Esophagus squamous epithelium (tissue), 5 donors: ENCODE results near the gene MARCHF11. TPM values are rescaled to one million over a fixed set of nuclear protein-coding genes. Genes with fewer than 3 reads are reported as not detected.

ENCODE experiments used
- DNase-seq: peaks from one replicate; lab custom pipeline; 2025; lab: John Stamatoyannopoulos, UW
- H3K27ac ChIP-seq, 4 donors: fragments of 200-600 bp; sonication (generic); one replicate each; pipeline ENCODE4 v1.5.1; 2016 to 2019; ENCODE audit warnings: mild to moderate bottlenecking in 1 of 4
- H3K27me3 ChIP-seq, 4 donors: fragments of 200-600 bp; sonication (generic); 1 replicate in 3 of 4; 2 replicates in 1 of 4; pipeline versions ENCODE4 v1.5.1 to v1.6.0; 2017 to 2021; ENCODE audit warnings: antibody characterized with exemption in 1 of 4
- H3K36me3 ChIP-seq, 3 donors: fragments of 200-600 bp; sonication (generic); one replicate each; pipeline ENCODE4 v1.5.1; 2016 to 2019
- H3K4me1 ChIP-seq, 3 donors: fragments of 200-600 bp; sonication (generic); one replicate each; pipeline ENCODE4 v1.5.1; 2017 to 2019
- H3K4me3 ChIP-seq, 4 donors: fragments of 200-600 bp; sonication (generic); 1 replicate in 3 of 4; 2 replicates in 1 of 4; pipeline ENCODE4 v1.5.1; 2016 to 2019; ENCODE audit warnings: mild to moderate bottlenecking in 2 of 4, moderate library complexity in 1 of 4
- H3K9me3 ChIP-seq, 3 donors: fragments of 200-600 bp; sonication (generic); one replicate each; pipeline ENCODE4 v1.5.1; 2016 to 2019
- POLR2A ChIP-seq, 4 donors: fragments of 450-650 bp; IDR thresholded peaks; one replicate each; pipeline ENCODE4 v1.6.1; 2017; ENCODE audit warnings: antibody characterized with exemption in 4 of 4, mild to moderate bottlenecking in 4 of 4, moderate library complexity in 3 of 4
- WGBS, 2 donors: methylation state at CpG; one replicate each; pipeline ENCODE4 v1.1.5; 2018; 5-methylcytosine and 5-hydroxymethylcytosine counted together
- intact Hi-C: fragments of 100-400 bp; cut with DNase I; formaldehyde crosslinking; loops from one replicate; pipeline ENCODE4 v1.15.0; 2022
- total RNA-seq, 4 donors: library from RNA; depleted of rRNA; stranded (reverse); fragments of >200 nt; gene quantifications; one replicate each; pipeline ENCODE4 v1.1.0, GENCODE V29; 2016
- TF ChIP-seq, protein P1 (sequence below), 6 experiments: fragments of 450-650 bp in 4 of 6; fragments of 200-600 bp in 2 of 6; sonication (generic) in 2 of 6; IDR thresholded peaks; one replicate each; pipeline ENCODE4 v1.5.1; 2016 to 2019; ENCODE audit warnings: antibody characterized with exemption in 6 of 6, mild to moderate bottlenecking in 4 of 6, moderate library complexity in 4 of 6
- donor health status: DM: yes; HTN: yes; CAD: no.

The MARCHF11 gene
- total RNA-seq, 4 donors from 2014 or later: not detected

- no peaks in the 10 kb centered on the region for H3K9me3 ChIP-seq
- TF ChIP-seq, protein P1, sequence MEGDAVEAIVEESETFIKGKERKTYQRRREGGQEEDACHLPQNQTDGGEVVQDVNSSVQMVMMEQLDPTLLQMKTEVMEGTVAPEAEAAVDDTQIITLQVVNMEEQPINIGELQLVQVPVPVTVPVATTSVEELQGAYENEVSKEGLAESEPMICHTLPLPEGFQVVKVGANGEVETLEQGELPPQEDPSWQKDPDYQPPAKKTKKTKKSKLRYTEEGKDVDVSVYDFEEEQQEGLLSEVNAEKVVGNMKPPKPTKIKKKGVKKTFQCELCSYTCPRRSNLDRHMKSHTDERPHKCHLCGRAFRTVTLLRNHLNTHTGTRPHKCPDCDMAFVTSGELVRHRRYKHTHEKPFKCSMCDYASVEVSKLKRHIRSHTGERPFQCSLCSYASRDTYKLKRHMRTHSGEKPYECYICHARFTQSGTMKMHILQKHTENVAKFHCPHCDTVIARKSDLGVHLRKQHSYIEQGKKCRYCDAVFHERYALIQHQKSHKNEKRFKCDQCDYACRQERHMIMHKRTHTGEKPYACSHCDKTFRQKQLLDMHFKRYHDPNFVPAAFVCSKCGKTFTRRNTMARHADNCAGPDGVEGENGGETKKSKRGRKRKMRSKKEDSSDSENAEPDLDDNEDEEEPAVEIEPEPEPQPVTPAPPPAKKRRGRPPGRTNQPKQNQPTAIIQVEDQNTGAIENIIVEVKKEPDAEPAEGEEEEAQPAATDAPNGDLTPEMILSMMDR (IDR thresholded peaks at IDR 0.05): no peak
- no peak for TF ChIP-seq POLR2A (IDR thresholded peaks at IDR 0.05)
- H3K27ac ChIP-seq: no peak overlapping the region
- intact Hi-C loops: no loop called here
- 76 to 81% methylated on average over 2 of the region's 2 CpGs for WGBS, 2 donors
- H3K36me3 ChIP-seq: no peaks in the 10 kb centered on the region
- no peaks in the 10 kb centered on the region for H3K4me1 ChIP-seq
- no peak overlapping the region for H3K4me3 ChIP-seq
- H3K27me3 ChIP-seq: no peaks in the 10 kb centered on the region
- no peak for DNase-seq
These were observed 113.3 kb downstream of the MARCHF11 start for GRCh38 chr5:16066320-16066719.

- H3K27me3 ChIP-seq: no peaks in the 10 kb centered on the region
- H3K4me3 ChIP-seq: no peak overlapping the region
- H3K9me3 ChIP-seq: no peaks in the 10 kb centered on the region
- 46 to 57% methylated on average over 4 of the region's 4 CpGs for WGBS, 2 donors
- no peaks in the 10 kb centered on the region for H3K36me3 ChIP-seq
- H3K27ac ChIP-seq: no peak overlapping the region
- TF ChIP-seq, protein P1 (IDR thresholded peaks at IDR 0.05): no peak
- TF ChIP-seq POLR2A (IDR thresholded peaks at IDR 0.05): no peak
- no peaks in the 10 kb centered on the region for H3K4me1 ChIP-seq
- no peak for DNase-seq
- intact Hi-C loops: no loop called here
These were observed 113.8 kb downstream of the MARCHF11 start for GRCh38 chr5:16065831-16066230.

GRCh38 chr5:16064135-16064893 lies 115.3 kb downstream of the MARCHF11 start:
- no peaks in the 10 kb centered on the region for H3K27me3 ChIP-seq
- TF ChIP-seq POLR2A (IDR thresholded peaks at IDR 0.05): no peak
- TF ChIP-seq, protein P1 (IDR thresholded peaks at IDR 0.05): no peak
- 70 to 74% methylated on average over 9 of the region's 9 CpGs for WGBS, 2 donors
- no peak for DNase-seq
- H3K4me1 ChIP-seq: no peaks in the 10 kb centered on the region
- no peaks in the 10 kb centered on the region for H3K36me3 ChIP-seq
- no peak overlapping the region for H3K27ac ChIP-seq
- intact Hi-C loops: no loop called here
- H3K9me3 ChIP-seq: no peaks in the 10 kb centered on the region
- no peak overlapping the region for H3K4me3 ChIP-seq

DNA sequence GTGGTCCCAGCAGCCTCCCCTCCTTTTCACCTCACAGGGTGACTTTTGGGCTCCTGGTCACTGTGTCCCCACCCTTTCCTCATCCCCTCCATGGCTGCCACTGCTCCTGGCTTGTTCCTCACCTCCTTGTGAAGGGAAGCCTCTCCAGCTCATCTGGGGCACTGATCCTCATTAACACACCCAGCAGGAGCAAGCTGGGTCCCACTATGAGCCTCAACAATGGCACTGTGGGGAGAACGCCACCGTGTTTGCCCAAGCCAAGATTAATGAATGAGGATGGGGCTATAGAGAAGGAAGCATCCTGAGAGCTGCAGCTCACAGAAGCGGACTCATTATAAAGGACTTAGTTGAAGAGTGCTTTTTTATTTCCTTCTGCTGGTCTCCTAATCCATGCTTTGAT lies 118.4 kb downstream of the MARCHF11 start:
- no peak overlapping the region for H3K4me3 ChIP-seq
- H3K36me3 ChIP-seq: no peaks in the 10 kb centered on the region
- peaks cover 0 to 11% (median 0%) of the 10 kb centered on the region in 3 donors for H3K4me1 ChIP-seq
- DNase-seq: no peak
- TF ChIP-seq, protein P1 (IDR thresholded peaks at IDR 0.05): no peak
- no peak for TF ChIP-seq POLR2A (IDR thresholded peaks at IDR 0.05)
- intact Hi-C loops: no loop called here
- WGBS, 2 donors: 70 to 77% methylated on average over 2 to 3 of the region's 3 CpGs
- H3K27ac ChIP-seq: no peak overlapping the region
- H3K27me3 ChIP-seq: no peaks in the 10 kb centered on the region
- no peaks in the 10 kb centered on the region for H3K9me3 ChIP-seq

- no peaks in the 10 kb centered on the region for H3K36me3 ChIP-seq
- no peaks in the 10 kb centered on the region for H3K27me3 ChIP-seq
- intact Hi-C loops: no loop called here
- no peak overlapping the region for H3K27ac ChIP-seq
- no peak for DNase-seq
- 0 to 11% methylated on average over 1 of the region's 1 CpG for WGBS, 2 donors
- no peaks in the 10 kb centered on the region for H3K9me3 ChIP-seq
- peaks cover 0 to 11% (median 0%) of the 10 kb centered on the region in 3 donors for H3K4me1 ChIP-seq
- TF ChIP-seq POLR2A (IDR thresholded peaks at IDR 0.05): no peak
- TF ChIP-seq, protein P1 (IDR thresholded peaks at IDR 0.05): no peak
- no peak overlapping the region for H3K4me3 ChIP-seq
These were observed 122.3 kb downstream of the MARCHF11 start for GRCh38 chr5:16057277-16057676.
